Left colon (tissue), 2 donors: Measurements from ENCODE around the gene ARFGAP2. TPM values are rescaled to one million over a fixed set of nuclear protein-coding genes. Genes with fewer than 3 reads are reported as not detected.

ENCODE experiments used
- ATAC-seq: fragments of 200-7000 bp; cut with Tn5 transposase; one replicate; pipeline ENCODE4 v1.9.1; 2020; ENCODE audit warnings: mild to moderate bottlenecking, moderate library complexity
- DNase-seq, 2 donors: peaks; one replicate each; pipeline ENCODE4 v3.0.0-alpha.2; 2020
- intact Hi-C, 2 donors: fragments of 100-400 bp; cut with DNase I in 1 of 2; cut with micrococcal nuclease in 1 of 2; formaldehyde crosslinking; loops; one replicate each; pipeline versions ENCODE4 v1.11.2 to v1.14.0; 2022; cut with DNase I, micrococcal nuclease
- total RNA-seq, 2 donors: library from RNA; stranded (reverse); fragmentation: NEBNext Ultra II Directional; extraction: Animal tissue kit (Norgen Biotek cat#: 25700); gene quantifications; one replicate each; pipeline ENCODE4 v1.2.1, GENCODE V29; 2021
- donor health status: DM: no; HTN: no; CAD: no.
- donor health status: DM: yes; HTN: yes; CAD: no.

Gene ARFGAP2
- total RNA-seq, 2 donors from 2014 or later = 81.5 to 85.4 TPM

DNA sequence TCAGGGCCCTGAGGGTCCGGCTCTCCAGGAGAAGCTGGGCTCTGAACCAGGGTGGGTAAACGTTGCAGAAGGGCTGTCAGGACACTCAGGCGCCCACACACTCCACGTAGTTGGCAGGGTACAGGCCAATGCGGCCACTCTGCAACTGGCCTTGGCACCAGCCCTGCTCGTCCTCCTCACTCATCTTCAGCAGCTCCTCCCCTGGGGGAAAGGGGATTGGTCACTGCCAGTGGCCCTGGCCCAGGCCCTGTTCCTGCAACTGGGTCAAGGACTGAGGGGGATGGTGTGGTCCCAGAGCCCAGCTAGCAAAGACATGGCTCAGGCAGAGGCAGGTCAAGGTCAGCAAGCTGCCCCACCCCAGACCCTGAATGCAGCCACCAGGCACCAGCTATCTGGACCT is 1.2 kb upstream of the ARFGAP2 start:
- intact Hi-C loops = loop anchor here in 1 of 2 donors (10.0 kb wide), 1 partner anchor 87 kb away; no protein-coding TSS in a partner anchor
- no peak for DNase-seq
- ATAC-seq = no peak

DNA sequence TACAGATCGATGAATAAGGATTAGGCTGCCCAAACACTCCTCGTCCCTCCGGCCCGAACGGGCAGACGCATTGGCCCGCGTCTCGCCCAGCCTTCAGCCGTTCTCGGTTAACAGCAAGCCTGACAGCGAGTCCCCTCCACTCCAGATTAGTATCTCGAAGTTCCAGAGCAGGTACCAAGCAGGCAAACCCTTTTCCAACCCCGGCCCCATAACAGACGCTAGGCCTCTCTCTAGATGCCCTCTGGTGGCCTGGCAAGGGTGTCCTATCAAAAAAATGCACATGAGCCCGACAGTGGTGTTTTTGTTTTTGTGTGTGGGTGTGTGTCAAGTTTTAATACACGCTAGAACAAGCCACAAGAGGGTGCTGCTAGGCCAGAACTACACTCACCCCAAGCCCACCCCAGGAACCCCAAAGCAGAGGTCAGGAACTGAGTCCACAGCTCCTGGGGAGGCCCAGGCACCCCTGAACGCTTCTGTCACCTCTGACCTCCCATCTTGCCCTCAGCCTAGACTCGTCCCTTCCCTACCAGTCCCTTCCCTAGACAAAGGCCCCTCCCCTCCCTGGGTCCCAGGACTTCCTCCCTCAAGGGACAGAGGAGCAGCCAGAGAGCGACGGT is 658 bp upstream of the ARFGAP2 start:
- ATAC-seq (peak; percentile 67), DNase-seq (peak; percentile 67 to 74)
- intact Hi-C loops = loop anchor here in 1 of 2 donors (10.0 kb wide), 1 partner anchor 87 kb away; no protein-coding TSS in a partner anchor

DNA sequence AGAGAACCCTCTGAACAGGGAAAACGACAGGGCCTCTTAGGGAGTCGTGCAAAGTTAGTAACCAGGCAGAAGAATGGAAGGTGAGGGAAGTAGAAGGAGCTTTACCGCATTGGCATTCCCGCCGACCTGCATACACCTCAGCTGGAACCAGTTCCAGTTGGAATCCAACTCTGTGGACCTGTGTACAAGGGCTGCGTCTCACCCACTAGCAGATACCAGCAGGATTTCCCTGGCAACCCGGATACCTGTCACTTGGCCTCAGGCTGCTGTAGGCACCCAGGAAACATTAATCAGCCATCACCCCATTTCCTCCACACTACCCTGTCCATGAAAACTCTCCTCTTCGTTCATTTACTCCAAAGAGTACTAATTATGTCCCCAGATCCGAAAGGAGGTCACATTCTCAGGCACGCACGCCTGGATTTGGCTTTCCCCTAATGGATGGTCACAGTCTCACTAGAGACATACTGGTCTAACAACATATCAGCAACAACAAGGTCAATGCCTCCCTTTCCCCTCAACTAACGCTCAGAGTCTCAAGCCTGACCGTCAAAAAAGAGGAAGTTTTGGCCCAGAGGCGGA is 842 bp downstream of the ARFGAP2 start:
- ATAC-seq = no peak
- DNase-seq = no peak
- intact Hi-C loops = loop anchor here in 1 of 2 donors (10.0 kb wide), 1 partner anchor 89 kb away; no protein-coding TSS in a partner anchor

DNA sequence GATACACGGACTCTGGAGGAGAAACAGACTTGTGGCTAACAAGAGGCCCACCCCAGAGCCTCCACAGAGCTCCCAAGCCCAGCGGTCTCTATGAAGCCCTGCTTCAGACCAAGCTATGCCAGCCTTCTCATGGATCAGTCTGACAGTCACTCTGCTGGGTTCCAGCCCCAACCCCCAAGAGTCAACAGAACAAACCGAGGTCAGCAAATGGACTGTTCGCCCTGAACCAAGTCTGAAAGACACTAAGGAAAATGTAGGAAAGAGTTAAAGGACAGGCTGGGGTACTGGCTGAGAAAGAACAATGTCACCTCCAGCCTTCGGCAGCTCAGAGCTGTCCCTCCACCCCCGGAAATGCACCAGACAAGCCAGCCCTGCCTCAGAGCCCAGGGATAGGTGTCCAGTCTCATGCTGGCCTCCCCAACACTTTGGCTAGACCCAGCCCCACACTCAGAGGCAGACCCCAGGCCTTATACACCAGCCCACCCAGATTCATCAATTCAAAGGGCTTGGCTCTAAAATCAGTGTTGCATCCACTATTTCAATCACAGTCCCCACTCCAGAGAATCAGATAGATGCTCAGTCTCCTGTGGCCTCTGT is 3.8 kb downstream of the ARFGAP2 start:
- intact Hi-C loops = loop anchor here in 1 of 2 donors (10.0 kb wide), 1 partner anchor 92 kb away; no protein-coding TSS in a partner anchor

DNA sequence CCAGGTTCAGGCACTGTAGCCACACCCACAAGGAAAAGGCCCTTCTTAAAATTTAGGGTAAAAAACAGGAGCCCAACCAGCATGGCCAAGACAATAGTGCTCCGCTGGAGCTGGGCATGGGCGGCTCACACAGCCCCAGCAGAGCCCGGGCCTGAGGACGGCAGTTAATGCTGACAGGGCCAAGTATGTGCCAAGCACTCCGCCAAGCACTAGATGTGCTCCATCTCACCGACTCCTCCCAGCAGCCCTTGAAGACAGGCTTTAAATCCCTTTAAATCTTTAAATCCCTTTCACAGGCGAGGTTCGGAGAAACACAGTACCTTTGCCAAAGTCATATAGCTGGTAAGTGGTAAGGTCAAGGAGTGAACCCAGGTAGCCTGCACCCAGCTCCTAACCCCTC is 4.8 kb downstream of the ARFGAP2 start:
- intact Hi-C loops = loop anchor here in 1 of 2 donors (10.0 kb wide), 1 partner anchor 93 kb away; no protein-coding TSS in a partner anchor
- DNase-seq = no peak
- no peak for ATAC-seq

More for the DNA sequence above, 3.8 kb downstream of the ARFGAP2 start:
- DNase-seq = no peak
- no peak for ATAC-seq

DNA sequence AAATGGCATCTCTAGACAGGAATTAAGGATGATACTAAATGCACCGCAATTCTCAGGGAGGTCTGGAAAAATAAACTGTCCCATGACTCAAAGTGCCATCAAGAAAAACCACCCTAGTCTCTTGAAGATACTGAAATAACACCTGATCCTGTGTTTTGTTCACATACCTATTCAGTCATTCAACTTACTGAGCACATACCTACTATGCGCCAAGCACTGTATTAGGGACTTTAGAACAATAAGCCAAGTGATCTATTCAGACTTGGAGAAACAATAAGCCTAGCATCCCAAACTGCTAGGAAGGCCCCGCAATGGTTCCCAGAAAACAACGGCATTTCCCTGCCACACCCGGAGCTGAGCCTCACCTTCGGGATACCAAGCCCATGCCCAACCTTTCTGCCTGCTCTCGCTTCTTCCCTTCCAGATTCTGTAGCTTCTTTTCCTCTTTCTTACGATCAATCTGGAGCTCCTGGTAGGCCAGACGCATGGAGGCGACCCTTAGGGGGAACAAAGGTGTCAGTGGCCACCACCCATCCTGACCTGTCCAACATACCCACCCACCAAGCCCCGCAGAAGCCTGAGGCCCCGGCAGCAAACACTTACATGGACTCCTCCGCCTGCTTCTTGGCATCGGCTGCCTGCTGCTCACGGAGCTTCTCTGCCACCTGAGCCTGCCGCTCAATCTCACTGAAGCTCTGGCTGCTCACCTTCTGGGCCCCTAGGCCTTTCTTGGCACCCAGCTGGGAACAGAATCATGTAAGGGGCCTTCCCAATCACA is 5.4 kb downstream of the ARFGAP2 start:
- ATAC-seq = no peak
- DNase-seq = no peak
- intact Hi-C loops = loop anchor here in 1 of 2 donors (10.0 kb wide), 1 partner anchor 94 kb away; no protein-coding TSS in a partner anchor

DNA sequence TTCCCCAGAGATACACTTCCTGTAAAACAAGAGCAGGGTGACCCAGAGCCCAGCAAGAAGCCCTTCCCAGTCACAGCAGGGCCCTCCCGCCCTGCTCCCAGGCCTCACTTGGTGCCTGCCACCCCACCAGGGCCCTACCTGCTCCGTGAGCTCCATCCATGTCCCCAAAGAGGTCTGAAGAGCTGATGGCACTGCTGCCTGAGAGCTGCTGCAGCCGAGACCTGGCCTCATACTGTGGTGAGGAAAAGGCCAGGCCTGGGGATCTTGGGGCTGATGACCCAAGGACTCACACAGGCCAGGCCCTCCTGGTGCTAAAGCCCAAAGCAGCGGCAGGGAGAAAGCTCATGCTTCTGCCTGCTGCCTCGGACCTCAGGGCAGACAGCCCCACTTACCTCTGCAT is 10.3 kb downstream of the ARFGAP2 start:
- ATAC-seq (no peak), DNase-seq (no peak)
- intact Hi-C loops = no loop called here

DNA sequence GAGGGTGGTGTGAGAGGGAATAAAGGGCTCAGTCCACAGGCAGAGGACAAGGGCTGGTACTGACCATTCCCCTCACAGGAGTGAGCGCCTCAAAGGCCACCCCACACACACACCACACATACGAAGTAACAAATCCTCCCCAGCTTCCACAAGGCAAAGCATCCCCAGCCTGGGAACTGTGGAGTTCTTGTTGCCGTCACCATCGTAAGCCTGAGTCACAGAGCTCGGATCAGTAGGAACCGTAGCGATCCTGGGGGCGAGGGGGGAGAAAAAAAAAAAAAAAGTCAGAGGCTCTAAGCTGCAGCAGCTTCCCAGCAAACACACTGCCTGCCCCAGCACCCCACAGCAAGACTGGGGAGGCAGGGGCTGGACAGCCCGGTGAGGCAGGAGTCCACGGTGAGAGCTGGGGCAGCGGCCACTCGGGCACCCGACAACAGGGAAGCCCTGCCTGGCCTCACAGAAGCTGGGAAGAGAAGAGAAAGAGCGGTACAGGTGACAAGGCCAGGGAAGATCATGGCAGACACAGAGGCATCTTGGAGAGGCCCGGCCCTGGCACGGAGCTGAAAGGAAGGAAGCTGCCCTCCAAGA is 11.3 kb downstream of the ARFGAP2 start:
- no peak for DNase-seq
- intact Hi-C loops = no loop called here
- no peak for ATAC-seq

DNA sequence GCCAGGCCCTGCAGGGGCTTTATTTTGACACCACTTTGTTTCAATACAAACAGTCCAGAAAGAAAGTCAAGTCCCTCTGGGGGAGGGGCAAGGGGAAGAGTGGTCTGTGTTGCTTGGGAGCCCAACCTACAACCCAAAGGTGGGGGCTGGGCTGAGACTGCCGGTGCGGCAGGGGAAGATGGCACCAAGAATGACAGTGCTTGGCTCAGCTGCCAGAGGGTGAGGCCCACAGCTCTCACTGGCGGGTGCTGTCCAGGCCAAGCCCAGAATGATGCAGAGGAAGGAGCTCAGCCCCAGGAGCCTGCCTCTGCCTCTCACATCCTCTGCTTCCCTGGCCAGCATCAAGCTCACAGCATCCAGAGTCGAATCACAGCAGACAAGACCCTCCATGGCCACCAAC is 12.4 kb downstream of the ARFGAP2 start:
- no peak for ATAC-seq
- intact Hi-C loops = loop anchor here in 1 of 2 donors (5.0 kb wide), 1 partner anchor 277 kb away; no protein-coding TSS in a partner anchor
- no peak for DNase-seq

DNA sequence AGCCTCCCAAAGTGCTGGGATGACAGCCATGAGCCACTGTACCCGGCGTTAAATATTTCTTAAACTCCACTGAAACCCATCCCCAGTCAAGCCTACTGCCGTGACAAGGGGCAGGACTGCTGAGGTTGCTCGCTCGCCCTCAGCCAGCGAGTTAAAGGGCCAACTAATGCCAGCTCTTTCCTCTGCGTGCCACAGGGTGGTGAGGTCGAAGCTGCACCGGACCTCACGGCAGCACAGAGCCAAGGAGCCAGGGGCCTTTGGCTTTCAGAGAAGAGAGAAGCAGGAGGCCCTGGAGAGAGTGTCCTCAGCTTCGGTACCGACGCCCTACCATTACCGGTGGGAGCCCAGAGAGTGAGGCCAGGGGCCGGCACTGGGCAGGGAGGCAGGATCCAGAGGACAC is 12.8 kb downstream of the ARFGAP2 start:
- ATAC-seq = no peak
- intact Hi-C loops = loop anchor here in 1 of 2 donors (5.0 kb wide), 1 partner anchor 277 kb away; no protein-coding TSS in a partner anchor
- no peak for DNase-seq

DNA sequence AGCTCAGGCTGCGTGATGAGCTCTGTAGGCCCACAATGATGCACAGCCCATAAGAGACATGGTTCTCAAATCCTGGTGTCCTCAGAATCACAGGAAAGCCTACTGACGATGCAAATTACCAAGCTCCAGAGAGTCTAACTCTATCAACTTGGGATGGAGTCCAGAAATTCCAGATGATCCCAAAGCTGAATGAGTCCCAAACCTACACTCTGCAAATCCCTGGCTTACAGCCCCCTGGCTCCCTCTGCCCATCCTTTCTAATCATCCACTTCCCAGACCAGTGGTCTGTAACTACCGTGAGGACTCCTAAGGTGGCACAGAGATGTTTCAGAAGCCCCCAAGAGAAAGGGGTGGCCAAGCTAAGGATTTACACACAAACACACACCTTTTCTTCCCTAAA is 13.5 kb downstream of the ARFGAP2 start:
- ATAC-seq = no peak
- intact Hi-C loops = loop anchor here in 1 of 2 donors (5.0 kb wide), 1 partner anchor 276 kb away; no protein-coding TSS in a partner anchor
- DNase-seq = no peak

DNA sequence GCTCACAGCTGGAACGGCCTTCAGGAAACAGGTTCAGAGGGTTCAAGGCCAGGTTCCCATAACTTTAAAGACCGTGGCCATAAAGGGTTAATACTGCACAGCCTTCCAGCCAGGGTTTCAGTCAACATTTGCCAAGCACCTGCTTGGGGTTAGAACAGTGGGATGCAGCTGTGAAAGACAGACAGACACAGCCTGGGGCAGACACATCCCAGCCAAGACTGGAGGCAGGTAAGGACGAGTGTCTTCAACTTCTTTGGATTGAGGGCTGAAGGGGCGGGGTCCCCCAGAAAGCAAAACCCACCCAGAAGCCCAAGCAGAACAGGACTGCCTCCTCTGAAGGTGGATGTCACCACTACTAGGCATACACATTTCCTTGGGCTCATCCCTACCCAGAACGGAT is 14.3 kb downstream of the ARFGAP2 start:
- intact Hi-C loops = loop anchor here in 1 of 2 donors (5.0 kb wide), 1 partner anchor 275 kb away; no protein-coding TSS in a partner anchor
- DNase-seq = no peak
- no peak for ATAC-seq

DNA sequence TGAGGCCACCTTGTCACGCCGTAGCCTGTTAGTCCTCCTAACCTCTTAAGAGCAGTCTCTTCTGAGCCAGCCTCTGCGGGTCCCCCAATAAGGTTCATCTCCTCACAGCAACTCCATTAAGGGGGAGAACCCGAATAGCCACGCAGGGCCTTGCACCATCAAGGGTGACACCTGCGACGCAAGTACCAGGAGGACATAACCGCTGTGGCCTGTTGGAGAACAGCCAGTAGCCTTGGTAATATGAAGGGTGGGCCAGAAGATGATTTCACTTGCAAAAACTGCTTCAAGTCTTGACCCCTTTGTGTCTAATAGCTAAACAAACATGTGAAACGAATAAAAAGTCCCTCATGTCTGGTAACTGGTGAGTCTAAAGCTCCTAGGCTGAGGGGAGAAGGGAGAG is 14.8 kb downstream of the ARFGAP2 start:
- ATAC-seq = no peak
- no peak for DNase-seq
- intact Hi-C loops = loop anchor here in 1 of 2 donors (5.0 kb wide), 1 partner anchor 275 kb away; no protein-coding TSS in a partner anchor

DNA sequence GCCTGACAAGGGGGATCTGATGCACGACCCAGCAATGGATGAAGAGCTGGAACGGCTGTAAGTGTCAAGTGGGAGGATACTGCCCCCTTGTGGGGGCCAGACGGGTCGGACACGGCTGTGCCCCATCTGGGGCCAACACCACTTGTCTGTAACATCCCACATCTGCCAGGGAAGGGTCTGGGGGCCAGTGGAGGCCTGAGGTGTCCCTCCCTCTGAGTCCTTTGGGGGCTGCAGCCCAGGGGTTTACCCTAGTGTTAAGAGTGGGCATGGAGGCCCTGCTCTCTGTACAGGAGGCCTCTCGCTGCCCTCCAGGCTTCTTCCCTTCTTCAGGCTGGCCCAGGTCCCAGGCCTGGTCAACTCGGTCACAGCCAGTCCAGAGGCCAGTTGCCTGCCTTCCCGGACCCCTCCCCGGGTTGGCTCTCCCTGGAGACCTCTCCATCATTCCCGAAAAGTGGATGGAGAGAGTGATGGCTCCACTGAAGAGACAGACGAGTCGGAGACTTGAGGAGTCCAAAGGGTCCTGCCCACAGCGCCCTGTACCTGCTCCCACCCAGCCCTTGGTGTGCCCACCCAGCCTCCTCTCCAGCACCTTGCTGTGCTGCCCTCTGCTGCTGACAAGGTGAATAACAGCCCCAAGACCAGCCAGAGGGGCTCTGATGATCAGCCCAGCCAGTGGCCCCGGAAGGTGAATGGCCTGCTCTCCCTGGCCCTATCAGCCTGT is 15.4 kb downstream of the ARFGAP2 start:
- intact Hi-C loops = loop anchor here in 1 of 2 donors (5.0 kb wide), 1 partner anchor 274 kb away; no protein-coding TSS in a partner anchor
- ATAC-seq = peak; percentile 78

DNA sequence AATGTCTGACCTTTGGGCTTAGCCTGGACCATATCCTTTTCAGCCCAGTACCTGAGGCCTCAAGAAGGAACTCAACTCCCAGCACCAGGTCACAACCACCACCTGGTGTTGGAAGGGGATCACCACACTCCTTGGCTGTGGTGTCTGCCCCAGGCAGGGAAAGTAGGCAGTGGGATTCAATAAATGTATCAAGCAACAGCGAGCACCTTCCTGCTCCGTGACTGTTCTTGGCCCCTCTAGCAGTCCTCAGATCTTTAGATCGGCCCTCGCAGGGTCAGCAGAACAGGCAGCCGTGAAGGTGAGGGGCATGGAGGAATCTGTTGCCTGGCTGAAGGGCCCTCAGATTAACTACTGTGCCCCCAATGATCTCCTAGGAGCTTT is 15.9 kb downstream of the ARFGAP2 start:
- peak; percentile 16 for ATAC-seq
- intact Hi-C loops = loop anchor here in 1 of 2 donors (5.0 kb wide), 1 partner anchor 273 kb away; no protein-coding TSS in a partner anchor
- no peak for DNase-seq

More for the DNA sequence above, 15.4 kb downstream of the ARFGAP2 start:
- DNase-seq = peak in 1 of 2 donors; percentile 75

DNA sequence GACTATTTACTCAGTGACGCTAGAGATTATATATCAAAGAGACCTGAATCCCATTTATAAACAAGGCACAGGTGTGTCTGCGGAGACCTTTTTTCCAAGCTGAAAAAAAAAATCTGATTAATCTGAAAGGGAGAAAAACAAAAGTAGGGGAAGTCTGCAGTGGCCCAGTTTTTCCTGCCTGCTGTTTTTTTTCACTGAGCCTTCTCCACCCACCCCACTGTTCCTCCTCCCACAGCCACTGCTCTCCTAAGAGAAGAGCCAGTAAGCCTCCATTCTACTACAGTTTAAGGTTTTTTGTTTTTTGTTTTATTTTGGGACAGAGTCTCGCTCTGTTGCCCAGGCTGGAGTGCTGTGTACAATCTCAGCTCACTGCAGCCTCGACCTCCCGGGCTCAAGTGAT is 18.4 kb downstream of the ARFGAP2 start:
- intact Hi-C loops = no loop called here
- DNase-seq (no peak), ATAC-seq (no peak)

DNA sequence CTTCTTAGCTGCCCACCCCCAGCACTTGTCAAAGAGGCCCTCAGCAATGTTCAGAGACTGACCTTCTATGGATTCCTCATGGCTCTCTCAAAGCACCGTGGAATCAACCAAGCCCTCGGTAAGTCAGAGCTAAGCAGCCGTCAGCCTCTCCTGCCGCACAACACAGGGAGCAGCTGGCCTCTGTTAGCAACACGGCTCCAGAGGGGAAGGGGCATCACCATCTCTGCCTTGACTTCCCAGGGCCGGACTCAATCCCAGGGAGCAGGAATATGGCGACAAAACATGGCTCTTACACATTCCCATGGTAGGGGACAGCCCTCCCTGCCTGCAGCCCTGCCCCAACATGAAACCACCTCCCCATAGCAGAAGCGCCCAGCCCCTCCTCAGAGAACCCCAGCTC is 18.9 kb downstream of the ARFGAP2 start:
- ATAC-seq (no peak), DNase-seq (no peak)
- intact Hi-C loops = no loop called here

DNA sequence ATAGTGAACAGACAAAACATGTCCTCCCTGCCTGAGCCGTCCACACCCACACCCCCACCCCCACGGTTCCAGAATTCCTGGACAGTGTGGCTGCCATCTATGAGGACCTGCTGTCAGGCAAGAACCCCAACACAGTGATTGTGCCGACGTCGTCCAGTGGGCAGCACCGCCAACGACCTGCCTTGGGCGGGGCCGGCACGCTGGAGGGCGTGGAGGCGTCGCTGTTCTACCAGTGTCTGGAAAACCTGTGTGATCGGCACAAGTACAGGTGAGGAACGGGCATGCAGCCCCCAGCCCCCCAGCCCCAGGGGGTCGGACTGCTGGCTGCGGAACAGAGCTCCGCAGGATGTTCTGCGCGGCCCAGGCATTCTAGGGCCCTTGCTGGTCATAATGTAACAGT is 19.7 kb downstream of the ARFGAP2 start:
- DNase-seq (no peak), ATAC-seq (no peak)
- intact Hi-C loops = no loop called here
